HepG2 (cell line): ENCODE measurements around the gene CISTR. TPM values are rescaled to one million over a fixed set of nuclear protein-coding genes. Genes with fewer than 3 reads are reported as not detected.

Source experiments
- ATAC-seq: fragments of 200-7000 bp; cut with Tn5 transposase; 3 replicates; pipeline ENCODE4 v1.9.1; 2020; ENCODE audit warnings: mild to moderate bottlenecking, moderate library complexity
- BruUV-seq: library from RNA; stranded (reverse); fragments of 400-500 nt; replicated peaks from 2 replicates; lab custom pipeline; 2021; lab: Mats Ljungman, UMichigan
- CTCF ChIA-PET: fragments of 300-600 bp; formaldehyde crosslinking; extraction: SDS; loops from one replicate; lab custom pipeline; 2021; ENCODE audit warnings: low total read pairs, inconsistent platforms, low intra/inter-chr PET ratio; lab: Yijun Ruan, JAX
- POLR2A ChIA-PET: fragments of 350-600 bp; sonication (Branson Sonifier 250); formaldehyde crosslinking; loops from one replicate; lab custom pipeline; 2020; ENCODE audit warnings: antibody characterized with exemption, inconsistent platforms; lab: Yijun Ruan, JAX
- DNase-seq: peaks from one replicate; pipeline ENCODE4 v3.0.0-alpha.2; 2015; ENCODE audit warnings: low spot score
- FAIRE-seq: peaks from 3 replicates; lab custom pipeline; 2011; peaks lifted over from hg19 to GRCh38; lab: Jason Lieb, UNC
- H2AFZ ChIP-seq: one replicate; pipeline ENCODE4 v1.6.1; 2011; ENCODE audit warnings: low read length, inconsistent platforms
- H3K27ac ChIP-seq: fragments of 300-600 bp; 3 replicates; pipeline ENCODE4 v1.8.0; 2011; ENCODE audit warnings: mixed run types, mild to moderate bottlenecking, mixed read lengths, low read length, inconsistent platforms; ENCODE audit not compliant: insufficient read depth; ENCODE audit errors: extremely low read length
- H3K27me3 ChIP-seq, 2 experiments: fragments of 200-600 bp in 1 of 2; 2 replicates in 1 of 2; 3 replicates in 1 of 2; pipeline versions ENCODE4 v1.6.0 to v1.8.0; 2011; ENCODE audit warnings: low read length in 2 of 2, mild to moderate bottlenecking in 2 of 2, moderate library complexity in 2 of 2, inconsistent platforms in 1 of 2; ENCODE audit not compliant: insufficient read depth in 2 of 2, control insufficient read depth in 1 of 2
- H3K36me3 ChIP-seq, 2 experiments: fragments of 200-600 bp in 1 of 2; replicated peaks in 1 of 2; 2 replicates in 1 of 2; 3 replicates in 1 of 2; pipeline versions ENCODE4 v1.5.1 to v1.8.0; 2011; ENCODE audit warnings: low read length in 2 of 2, inconsistent platforms in 1 of 2; ENCODE audit not compliant: insufficient read depth in 2 of 2, control insufficient read depth in 1 of 2
- H3K4me1 ChIP-seq: 2 replicates; pipeline ENCODE4 v1.5.1; 2012; ENCODE audit warnings: low read length, inconsistent platforms; ENCODE audit not compliant: insufficient read depth
- H3K4me2 ChIP-seq: 2 replicates; pipeline ENCODE4 v1.6.0; 2011; ENCODE audit warnings: low read depth, low read length, inconsistent platforms
- H3K4me3 ChIP-seq, 3 experiments: fragments of 200-600 bp in 1 of 3; sonication (generic), shearing (Covaris generic) in 1 of 3; replicated peaks in 1 of 3; 2 replicates each; pipeline ENCODE4 v1.5.1; 2011 to 2016; ENCODE audit warnings: low read length in 3 of 3, inconsistent platforms in 2 of 3, low read depth in 2 of 3, mild to moderate bottlenecking in 2 of 3, control low read depth in 1 of 3, mixed read lengths in 1 of 3; ENCODE audit not compliant: insufficient read depth in 1 of 3
- H3K79me2 ChIP-seq: one replicate; pipeline ENCODE4 v1.6.1; 2011; ENCODE audit warnings: low read length, inconsistent platforms; ENCODE audit not compliant: insufficient read depth
- H3K9ac ChIP-seq: 2 replicates; pipeline ENCODE4 v1.6.0; 2011; ENCODE audit warnings: mild to moderate bottlenecking, low read depth, low read length, inconsistent platforms; ENCODE audit not compliant: insufficient read depth
- H3K9me3 ChIP-seq: 2 replicates; pipeline ENCODE4 v1.5.1; 2012; ENCODE audit warnings: mild to moderate bottlenecking, low read length
- H4K20me1 ChIP-seq: 2 replicates; pipeline ENCODE4 v1.6.0; 2011; ENCODE audit warnings: inconsistent platforms, mild to moderate bottlenecking, low read length, moderate library complexity; ENCODE audit not compliant: insufficient read depth
- DNMT1 ChIP-seq: sonication (generic); formaldehyde crosslinking; IDR thresholded peaks from 2 replicates; pipeline ENCODE4 v1.5.1; 2020; ENCODE audit warnings: mild to moderate bottlenecking, missing genetic modification reagents
- GABPA ChIP-seq, 2 experiments: IDR thresholded peaks; 2 replicates each; pipeline ENCODE4 v1.6.1; 2011 to 2016; ENCODE audit warnings: low read depth in 2 of 2, low read length in 1 of 2, missing biosample characterization in 1 of 2, missing genetic modification characterization in 1 of 2
- HNF1A ChIP-seq, 2 experiments: sonication (generic) in 1 of 2; formaldehyde crosslinking in 1 of 2; IDR thresholded peaks; 2 replicates each; pipeline versions ENCODE4 v1.4.0 to v1.6.1; 2016 to 2020; ENCODE audit warnings: borderline replicate concordance in 1 of 2, low read depth in 1 of 2, mild to moderate bottlenecking in 1 of 2, missing genetic modification reagents in 1 of 2
- RFX1 ChIP-seq: fragments of 450-650 bp; IDR thresholded peaks from 2 replicates; pipeline ENCODE4 v1.6.1; 2017
- SRSF9 ChIP-seq: fragments of 200-400 bp; formaldehyde crosslinking; IDR thresholded peaks from 2 replicates; pipeline ENCODE4 v1.6.1; 2018; ENCODE audit warnings: borderline replicate concordance, mild to moderate bottlenecking, low read depth, low read length; ENCODE audit not compliant: insufficient read depth, poor library complexity, severe bottlenecking
- ZBTB44 ChIP-seq: sonication (generic); formaldehyde crosslinking; IDR thresholded peaks from 2 replicates; pipeline ENCODE4 v1.4.0; 2020; ENCODE audit warnings: missing genetic modification reagents
- ZNF746 ChIP-seq: sonication (generic); formaldehyde crosslinking; IDR thresholded peaks from 2 replicates; pipeline ENCODE4 v1.8.0; 2022; ENCODE audit warnings: mild to moderate bottlenecking, missing genetic modification reagents
- WGBS: methylation state at CpG from one replicate; pipeline ENCODE4 v1.1.6; 2017; ENCODE audit warnings: low lambda C conversion rate; 5-methylcytosine and 5-hydroxymethylcytosine counted together
- in situ Hi-C: cut with HindIII; loops from 2 replicates; pipeline ENCODE4 v1.10.0; 2017; ENCODE audit warnings: low pct_unique_long_range_greater_than_20kb; ENCODE audit not compliant: extremely low pct_ligation_motif_present
- intact Hi-C: fragments of 100-400 bp; cut with micrococcal nuclease; formaldehyde crosslinking; loops from one replicate; pipeline ENCODE4 v1.10.0; 2022; ENCODE audit not compliant: unreplicated experiment
- polyA plus RNA-seq, 8 experiments: library from polyadenylated mRNA; depleted of rRNA in 3 of 8; stranded (reverse) in 7 of 8; unstranded in 1 of 8; fragments of >200 nt; fragmentation: Illumina TruSeq in 4 of 8; extraction: Trizol in 4 of 8; gene quantifications; 2 replicates each; pipeline versions ENCODE4 v1.2.1 to v1.2.3, GENCODE V29; 2011 to 2016; ENCODE audit warnings: low read depth in 4 of 8, missing spikeins in 1 of 8, mixed read lengths in 1 of 8; ENCODE audit not compliant: insufficient read depth in 1 of 8
- total RNA-seq, 5 experiments: library from RNA; depleted of rRNA; stranded (reverse); fragments of >200 nt; fragmentation: Illumina TruSeq; extraction: Trizol; gene quantifications; 2 replicates each; pipeline ENCODE4 v1.2.3, GENCODE V29; 2016; ENCODE audit warnings: low read depth in 1 of 5

CISTR gene
- total and polyA plus RNA-seq, 2 of the 13 experiments (the other 11 are each of a cell fraction or from before 2014, with no cell fraction given), result not detected

GRCh38 chr12:53729644-53730043, 22.1 kb downstream of the CISTR start (continued):
- no peak for TF ChIP-seq HNF1A (IDR thresholded peaks at IDR 0.05; ENCODE audit: low read depth)
- TF ChIP-seq HNF1A (CRISPR knock-in tag; IDR thresholded peaks at IDR 0.05; ENCODE audit: borderline replicate concordance), result no peak
- TF ChIP-seq RFX1, result no peak
- TF ChIP-seq GABPA (IDR thresholded peaks at IDR 0.05; ENCODE audit: low read depth, low read length), result no peak
- no peak for TF ChIP-seq GABPA (CRISPR knock-in tag; IDR thresholded peaks at IDR 0.05; ENCODE audit: low read depth)

- H3K27ac ChIP-seq, result no peak overlapping the region
- DNase-seq, result no peak
- intact Hi-C loops, result no loop called here
- ChIA-PET CTCF (interaction anchor here (0.6 kb wide), 1 partner anchor 13 kb away, joined by 3 read pairs; no protein-coding TSS in a partner anchor), POLR2A (no interaction called here)
- in situ Hi-C loops, result no loop called here
- WGBS, result 70% methylated on average over 7 of the region's 7 CpGs
- FAIRE-seq, result no peak
- H4K20me1 ChIP-seq, result no peaks in the 10 kb centered on the region
- H3K79me2 ChIP-seq, result no peaks in the 10 kb centered on the region
- peaks cover 16% of the 10 kb centered on the region for H3K4me1 ChIP-seq
- BruUV-seq, result no TSS peak
- H3K4me2 ChIP-seq, result peak overlapping the region; percentile 87
- ATAC-seq, result no peak
- peaks cover 1 to 3% of the 10 kb centered on the region in 2 experiments; a peak in 2 of 5 replicates for H3K27me3 ChIP-seq
- no peaks in the 10 kb centered on the region for H3K9me3 ChIP-seq
- H2AFZ ChIP-seq, result peak overlapping the region; percentile 83
- H3K9ac ChIP-seq, result no peak overlapping the region
- TF ChIP-seq ZNF746 (CRISPR knock-in tag) (no peak), SRSF9 (no peak), ZBTB44 (no peak), DNMT1 (CRISPR knock-in tag) (no peak)
- peak overlapping the region; percentile 64 to 76 (median 70); a peak in 4 of 6 replicates for H3K4me3 ChIP-seq
- H3K36me3 ChIP-seq, result peaks cover 0 to 5% of the 10 kb centered on the region in 2 experiments; a peak in 1 of 5 replicates
Measured at GRCh38 chr12:53728206-53728605, 23.6 kb downstream of the CISTR start.
